ENCODE data around the gene BIRC3. TPM values are rescaled to one million over a fixed set of nuclear protein-coding genes. Genes with fewer than 3 reads are reported as not detected.

The BIRC3 gene
- polyA plus RNA-seq, result 1.1 to 2.1 TPM (median 1.4 TPM) in 3 replicates
- 3.8 TPM for polyA plus RNA-seq (2011; ENCODE audit: low read depth)
- polyA plus RNA-seq (2011; cell fraction: cytosol; rRNA removed), result 0.73 and 1.7 TPM in 2 replicates
- 1.4 and 1.6 TPM in 2 replicates for polyA plus RNA-seq (2011; cell fraction: nucleus; rRNA removed)
- polyA plus RNA-seq (2012; ENCODE audit: low replicate concordance), result 1.3 and 1.8 TPM in 2 replicates
- 0.92 to 2.1 TPM in 2 of 3 replicates, not detected in the other for polyA minus RNA-seq
- polyA minus RNA-seq (2011; cell fraction: cytosol; rRNA and poly(A)+ RNA removed), result 2.3 TPM
- 1.9 and 2.6 TPM in 2 replicates for polyA minus RNA-seq (2011; cell fraction: nucleus; rRNA and poly(A)+ RNA removed)

DNA sequence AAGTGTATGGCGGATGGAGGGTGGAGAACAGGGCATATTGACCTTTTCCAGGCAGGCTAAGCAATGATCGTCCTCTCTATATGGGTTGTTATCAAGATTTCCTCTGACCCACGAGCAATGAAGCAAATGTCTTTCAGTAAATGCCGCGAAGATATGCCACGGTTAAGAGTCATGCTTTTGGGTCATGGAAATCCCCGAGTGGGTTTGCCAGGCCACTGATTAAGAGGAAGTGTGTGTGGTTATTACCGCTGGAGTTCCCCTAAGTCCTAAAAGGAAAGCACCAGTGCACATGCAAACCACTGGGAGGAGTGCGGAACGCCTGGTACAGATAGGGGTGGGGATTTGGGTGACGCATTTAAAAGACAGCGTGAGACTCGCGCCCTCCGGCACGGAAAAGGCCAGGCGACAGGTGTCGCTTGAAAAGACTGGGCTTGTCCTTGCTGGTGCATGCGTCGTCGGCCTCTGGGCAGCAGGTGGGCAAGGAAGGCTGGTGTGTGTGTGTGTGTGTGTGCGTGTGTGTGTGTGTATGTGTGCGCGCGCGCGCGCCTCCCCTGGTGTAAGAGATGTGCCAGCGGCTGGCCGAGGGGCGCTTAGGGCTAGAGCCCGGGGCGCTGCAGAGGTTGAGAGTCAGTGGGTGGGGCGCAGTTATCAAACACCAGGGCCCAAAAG, at the start of gene BIRC3:
BIRC3 (plus strand) TSS at position 386 of the 669 bp plus-strand sequence. CDS start 7,026 bp downstream, outside the sequence.
- no peaks in the 10 kb centered on the region for H3K79me2 ChIP-seq (ENCODE audit: control insufficient read depth, insufficient read depth, low read length)
- TF ChIP-seq, protein P1, sequence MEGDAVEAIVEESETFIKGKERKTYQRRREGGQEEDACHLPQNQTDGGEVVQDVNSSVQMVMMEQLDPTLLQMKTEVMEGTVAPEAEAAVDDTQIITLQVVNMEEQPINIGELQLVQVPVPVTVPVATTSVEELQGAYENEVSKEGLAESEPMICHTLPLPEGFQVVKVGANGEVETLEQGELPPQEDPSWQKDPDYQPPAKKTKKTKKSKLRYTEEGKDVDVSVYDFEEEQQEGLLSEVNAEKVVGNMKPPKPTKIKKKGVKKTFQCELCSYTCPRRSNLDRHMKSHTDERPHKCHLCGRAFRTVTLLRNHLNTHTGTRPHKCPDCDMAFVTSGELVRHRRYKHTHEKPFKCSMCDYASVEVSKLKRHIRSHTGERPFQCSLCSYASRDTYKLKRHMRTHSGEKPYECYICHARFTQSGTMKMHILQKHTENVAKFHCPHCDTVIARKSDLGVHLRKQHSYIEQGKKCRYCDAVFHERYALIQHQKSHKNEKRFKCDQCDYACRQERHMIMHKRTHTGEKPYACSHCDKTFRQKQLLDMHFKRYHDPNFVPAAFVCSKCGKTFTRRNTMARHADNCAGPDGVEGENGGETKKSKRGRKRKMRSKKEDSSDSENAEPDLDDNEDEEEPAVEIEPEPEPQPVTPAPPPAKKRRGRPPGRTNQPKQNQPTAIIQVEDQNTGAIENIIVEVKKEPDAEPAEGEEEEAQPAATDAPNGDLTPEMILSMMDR (optimal IDR thresholded peaks at IDR 0.05 in 1 of 3, IDR thresholded peaks at IDR 0.05 in 1 of 3, conservative IDR thresholded peaks at IDR 0.05 in 1 of 3; ENCODE audit: extremely low read depth in 1 of 3, insufficient read depth in 2 of 3, low read length in 3 of 3), result peak; percentile 27 to 37 (median 30)
- TF ChIP-seq EZH2 (IDR thresholded peaks at IDR 0.05; ENCODE audit: low read length), result no peak
- peak; percentile 95 for DNase-seq (ENCODE audit: low read depth, low spot score)
- peak within 1 kb of the TSS; percentile 86 for H3K4me2 ChIP-seq (ENCODE audit: control insufficient read depth, extremely low read depth, insufficient read depth, low read depth, low read length)
- H3K9me1 ChIP-seq (ENCODE audit: control insufficient read depth, extremely low read depth, insufficient read depth, low read length), result no peaks in the 10 kb centered on the region
- H3K36me3 ChIP-seq (ENCODE audit: control insufficient read depth in 2 of 2, extremely low read depth in 1 of 2, insufficient read depth in 2 of 2, low read length in 2 of 2), result no peaks in the 10 kb centered on the region
- H3K27me3 ChIP-seq (ENCODE audit: control insufficient read depth, extremely low read depth, insufficient read depth, low read length), result no peaks in the 10 kb centered on the region
- peak within 1 kb of the TSS; percentile 76 for H3K9ac ChIP-seq (ENCODE audit: control insufficient read depth, extremely low read depth, insufficient read depth, low read length)
- peak within 1 kb of the TSS; percentile 95 for H3K27ac ChIP-seq (ENCODE audit: control insufficient read depth, insufficient read depth, low read length)
- H3K4me3 ChIP-seq (ENCODE audit: control insufficient read depth in 2 of 3, extremely low read depth in 1 of 3, insufficient read depth in 2 of 3, low read depth in 1 of 3, low read length in 3 of 3), result peak within 1 kb of the TSS; percentile 25 to 63 (median 55)
- H3K9me3 ChIP-seq (ENCODE audit: control insufficient read depth, low read depth, low read length), result no peaks in the 10 kb centered on the region
- H4K20me1 ChIP-seq (ENCODE audit: control insufficient read depth, extremely low read depth, insufficient read depth, low read length), result no peaks in the 10 kb centered on the region
- H2AFZ ChIP-seq (ENCODE audit: control insufficient read depth, low read length), result peak within 1 kb of the TSS; percentile 39
- dilution Hi-C loops (cut with MboI; ENCODE audit: extremely low pct_ligation_motif_present, low sequenced_read_pairs), result no loop called here
- FAIRE-seq, result peak; percentile 86
- peaks cover 38% of the 10 kb centered on the region for H3K4me1 ChIP-seq (ENCODE audit: control insufficient read depth, extremely low read depth, insufficient read depth, low read length)

DNA sequence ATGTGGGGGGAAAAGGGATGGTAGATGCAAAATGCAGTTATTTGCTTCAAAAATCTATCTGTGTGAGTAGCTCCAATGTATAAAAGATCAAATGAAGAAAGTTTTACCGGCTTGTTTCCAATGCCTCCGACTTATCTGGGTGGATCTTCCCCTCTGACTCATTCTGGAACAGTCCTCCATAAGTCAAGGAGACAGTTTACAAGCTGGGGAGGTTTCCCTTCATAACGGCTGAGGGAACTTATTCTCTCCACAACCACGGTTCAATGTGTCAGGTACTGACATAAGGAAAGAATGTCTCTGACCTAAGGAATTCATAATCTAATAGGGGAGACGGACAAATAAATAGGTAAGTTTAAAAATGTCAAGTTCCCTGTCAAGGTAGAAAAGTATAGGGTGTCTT, 49.7 kb upstream of the BIRC3 start:
- Histone ChIP-seq H3K4me2 (ENCODE audit: control insufficient read depth, extremely low read depth, insufficient read depth, low read depth, low read length) (peak overlapping the region; percentile 87), H3K27me3 (ENCODE audit: control insufficient read depth, extremely low read depth, insufficient read depth, low read length) (no peaks in the 10 kb centered on the region), H3K79me2 (ENCODE audit: control insufficient read depth, insufficient read depth, low read length) (no peaks in the 10 kb centered on the region), H3K4me1 (ENCODE audit: control insufficient read depth, extremely low read depth, insufficient read depth, low read length) (peaks cover 32% of the 10 kb centered on the region), H3K9me1 (ENCODE audit: control insufficient read depth, extremely low read depth, insufficient read depth, low read length) (no peaks in the 10 kb centered on the region), H4K20me1 (ENCODE audit: control insufficient read depth, extremely low read depth, insufficient read depth, low read length) (no peaks in the 10 kb centered on the region), H3K36me3 (ENCODE audit: control insufficient read depth in 2 of 2, extremely low read depth in 1 of 2, insufficient read depth in 2 of 2, low read length in 2 of 2) (no peaks in the 10 kb centered on the region), H3K9ac (ENCODE audit: control insufficient read depth, extremely low read depth, insufficient read depth, low read length) (peak overlapping the region; percentile 82), H2AFZ (ENCODE audit: control insufficient read depth, low read length) (peak overlapping the region; percentile 41), H3K4me3 (ENCODE audit: control insufficient read depth in 2 of 3, extremely low read depth in 1 of 3, insufficient read depth in 2 of 3, low read depth in 1 of 3, low read length in 3 of 3) (peak overlapping the region; percentile 37 to 78 (median 57)), H3K9me3 (ENCODE audit: control insufficient read depth, low read depth, low read length) (no peaks in the 10 kb centered on the region), H3K27ac (ENCODE audit: control insufficient read depth, insufficient read depth, low read length) (peak overlapping the region; percentile 88)
- dilution Hi-C loops (cut with MboI; ENCODE audit: extremely low pct_ligation_motif_present, low sequenced_read_pairs), result no loop called here
- peak; percentile 86 for FAIRE-seq
- TF ChIP-seq, protein P1 (optimal IDR thresholded peaks at IDR 0.05 in 1 of 3, IDR thresholded peaks at IDR 0.05 in 1 of 3, conservative IDR thresholded peaks at IDR 0.05 in 1 of 3; ENCODE audit: extremely low read depth in 1 of 3, insufficient read depth in 2 of 3, low read length in 3 of 3), result no peak
- TF ChIP-seq EZH2 (IDR thresholded peaks at IDR 0.05; ENCODE audit: low read length), result no peak
- no peak for DNase-seq (ENCODE audit: low read depth, low spot score)

Data from keratinocyte (primary cell).